ENCODE data around the gene GIPC3.
"Not testable (repeated sequence)": the region's sequence is repeated elsewhere in the genome, so short reads cannot be mapped to it uniquely, and the experiment has no call there.

Gene GIPC3

DNA sequence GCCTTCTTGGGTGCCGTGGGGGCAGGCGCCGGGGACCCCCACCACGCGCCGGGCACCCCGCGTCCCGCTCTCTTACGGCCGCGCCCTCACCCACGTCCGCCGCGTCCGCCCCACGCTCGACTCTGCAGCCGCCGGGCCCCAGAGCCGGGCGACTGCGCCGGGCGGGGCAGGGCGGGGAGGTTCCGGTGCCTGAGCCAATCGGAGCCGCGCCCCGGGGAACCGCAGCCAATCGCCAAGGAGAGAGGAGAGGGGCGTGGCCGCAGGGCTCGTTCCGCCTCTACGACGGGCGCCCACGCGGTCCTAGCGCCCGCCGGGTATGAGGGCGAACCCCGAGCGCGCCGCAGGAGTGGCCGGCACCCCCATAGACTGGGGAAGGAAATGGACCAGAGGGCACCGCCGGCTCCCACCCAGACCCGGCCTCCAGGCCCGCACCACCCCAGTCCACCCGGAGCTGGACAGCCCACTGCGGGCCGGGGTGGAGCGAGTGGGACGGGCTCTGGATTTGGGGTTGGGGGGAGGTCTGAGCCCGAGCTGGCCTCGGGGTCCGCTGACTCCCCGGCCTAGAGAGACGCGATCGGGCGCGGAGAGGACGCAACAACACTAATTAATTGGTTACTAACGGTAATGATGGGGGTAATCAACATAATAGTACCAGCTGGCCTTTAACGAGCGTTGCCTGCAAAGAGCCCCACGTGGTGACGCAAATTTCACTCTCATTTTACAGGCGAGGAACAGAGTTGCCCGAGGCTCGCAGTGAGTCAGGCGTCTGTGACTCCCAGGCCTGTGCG is 27.6 kb upstream of the GIPC3 start, which contains the start of gene MFSD12:
Gene MFSD12, minus strand, starts transcription at position 126 of the 788 bp plus-strand sequence. CDS start 183 bp downstream, outside the sequence.
- H3K4me1 ChIP-seq (ENCODE audit: control insufficient read depth in 1 of 2, insufficient read depth in 1 of 2, low read depth in 1 of 2, low read length in 1 of 2): peaks cover 49 to 53% of the 10 kb centered on the region in 2 experiments

GRCh38 chr19:3563709-3564524 is 21.4 kb upstream of the GIPC3 start:
- Histone ChIP-seq H3K36me3 (no peaks in the 10 kb centered on the region), H3K4me3 (ENCODE audit: low read depth in 1 of 2, low read length in 1 of 2) (no peak overlapping the region), H3K9me3 (no peaks in the 10 kb centered on the region), H3K27ac (no peak overlapping the region), H3K27me3 (no peaks in the 10 kb centered on the region), H3K4me1 (ENCODE audit: control insufficient read depth in 1 of 2, insufficient read depth in 1 of 2, low read depth in 1 of 2, low read length in 1 of 2) (no peaks in the 10 kb centered on the region)
- TF ChIP-seq CTCF (IDR thresholded peaks at IDR 0.05): no peak

More for the DNA sequence above, 27.6 kb upstream of the GIPC3 start, which contains the start of gene MFSD12:
- peak within 1 kb of the TSS; percentile 91 for H3K27ac ChIP-seq
- no peaks in the 10 kb centered on the region for H3K27me3 ChIP-seq
- H3K9me3 ChIP-seq: no peaks in the 10 kb centered on the region
- TF ChIP-seq CTCF (IDR thresholded peaks at IDR 0.05): no peak
- no peaks in the 10 kb centered on the region for H3K36me3 ChIP-seq
- peak within 1 kb of the TSS; percentile 74 for H3K4me3 ChIP-seq (ENCODE audit: low read depth in 1 of 2, low read length in 1 of 2)

- no peaks in the 10 kb centered on the region for H3K36me3 ChIP-seq
- H3K4me1 ChIP-seq (ENCODE audit: control insufficient read depth in 1 of 2, insufficient read depth in 1 of 2, low read depth in 1 of 2, low read length in 1 of 2): no peaks in the 10 kb centered on the region
- no peak overlapping the region for H3K27ac ChIP-seq
- no peaks in the 10 kb centered on the region for H3K9me3 ChIP-seq
- no peaks in the 10 kb centered on the region for H3K27me3 ChIP-seq
- H3K4me3 ChIP-seq (ENCODE audit: low read depth in 1 of 2, low read length in 1 of 2): no peak overlapping the region
- TF ChIP-seq CTCF (IDR thresholded peaks at IDR 0.05): no peak
These were observed 20.1 kb upstream of the GIPC3 start for GRCh38 chr19:3565139-3565538.

DNA sequence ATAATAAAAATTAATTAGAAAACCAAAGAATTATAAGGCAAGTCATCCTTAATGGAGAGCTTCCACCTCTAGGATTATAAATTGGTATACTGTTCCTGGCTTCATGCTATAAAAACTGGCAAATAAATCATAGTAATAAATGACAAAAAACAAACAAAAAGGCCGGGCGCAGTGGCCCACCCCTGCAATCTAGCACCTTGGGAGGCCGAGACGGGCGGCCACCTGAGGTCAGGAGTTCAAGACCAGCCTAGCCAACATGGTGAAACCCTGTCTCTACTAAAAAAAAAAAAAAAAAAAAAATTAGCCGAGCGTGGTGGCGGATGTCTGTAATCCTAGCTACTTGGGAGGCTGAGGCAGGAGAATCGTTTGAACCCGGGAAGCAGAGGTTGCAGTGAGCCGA is 15.2 kb upstream of the GIPC3 start:
- peaks cover 16 to 22% of the 10 kb centered on the region in 2 experiments for H3K4me1 ChIP-seq (ENCODE audit: control insufficient read depth in 1 of 2, insufficient read depth in 1 of 2, low read depth in 1 of 2, low read length in 1 of 2)
- H3K27ac ChIP-seq; H3K36me3 ChIP-seq; H3K4me3 ChIP-seq (ENCODE audit: low read depth in 1 of 2, low read length in 1 of 2); H3K27me3 ChIP-seq; H3K9me3 ChIP-seq: not testable (repeated sequence)

DNA sequence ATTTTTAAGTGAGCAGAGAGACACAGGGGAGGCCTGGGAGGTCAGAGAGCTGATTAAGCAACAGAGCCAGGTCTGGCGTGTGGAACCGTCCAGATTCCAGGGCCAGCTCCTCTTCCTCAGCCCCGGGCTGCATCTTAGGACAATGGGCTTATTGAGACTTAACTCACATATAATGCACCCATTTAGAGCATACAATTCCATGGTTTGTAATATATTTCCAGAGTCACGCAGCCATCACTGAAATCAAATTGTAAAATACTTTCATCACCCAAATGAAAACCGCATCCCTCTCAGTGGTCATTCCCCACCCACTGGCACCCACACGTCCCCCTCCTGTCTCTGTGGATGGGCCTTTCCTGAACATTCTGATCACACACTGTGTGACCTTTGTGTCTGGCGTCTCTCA is 14.7 kb upstream of the GIPC3 start:
- H3K36me3 ChIP-seq: no peaks in the 10 kb centered on the region
- no peaks in the 10 kb centered on the region for H3K27me3 ChIP-seq
- H3K4me3 ChIP-seq (ENCODE audit: low read depth in 1 of 2, low read length in 1 of 2): no peak overlapping the region
- peaks cover 16 to 22% of the 10 kb centered on the region in 2 experiments for H3K4me1 ChIP-seq (ENCODE audit: control insufficient read depth in 1 of 2, insufficient read depth in 1 of 2, low read depth in 1 of 2, low read length in 1 of 2)
- H3K27ac ChIP-seq: no peak overlapping the region
- no peak for TF ChIP-seq CTCF (IDR thresholded peaks at IDR 0.05)
- no peaks in the 10 kb centered on the region for H3K9me3 ChIP-seq
